ENCODE data around the gene AGPAT1. TPM values are rescaled to one million over a fixed set of nuclear protein-coding genes. Genes with fewer than 3 reads are reported as not detected.

Gene AGPAT1
- total RNA-seq, 2 experiments from 2014 or later, result 13.2 to 13.3 TPM

DNA sequence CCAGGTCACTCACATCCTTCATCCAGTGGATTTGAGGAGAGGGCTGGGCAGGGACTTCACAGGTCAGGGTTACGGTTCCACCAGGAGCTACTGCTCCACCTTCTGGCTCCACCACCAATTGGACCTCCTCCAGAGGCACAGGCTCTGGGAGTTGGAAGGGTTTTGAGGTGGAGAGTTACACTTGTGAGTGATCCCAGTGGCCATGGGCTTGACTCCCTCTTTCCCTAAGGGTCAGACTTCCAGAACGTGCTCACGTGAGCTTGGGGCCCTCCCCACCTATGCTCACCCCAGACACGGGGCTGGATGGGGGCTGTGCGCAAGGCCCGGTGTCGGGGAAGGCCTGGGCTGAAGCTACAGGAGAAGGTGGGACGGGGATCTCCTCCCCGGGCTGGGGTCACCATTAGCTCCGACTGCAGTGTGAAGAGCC is 6.7 kb upstream of the AGPAT1 start:
- Mint-ChIP-seq H3K4me1 (ENCODE audit: low read depth) (peaks cover 48% of the 10 kb centered on the region), H3K4me3 (no peak overlapping the region), H3K36me3 (ENCODE audit: low read depth) (peaks cover 81% of the 10 kb centered on the region), H3K9me3 (no peaks in the 10 kb centered on the region), H3K27me3 (no peaks in the 10 kb centered on the region), H3K27ac (peak overlapping the region; percentile 44)
- TF ChIP-seq, protein P1, sequence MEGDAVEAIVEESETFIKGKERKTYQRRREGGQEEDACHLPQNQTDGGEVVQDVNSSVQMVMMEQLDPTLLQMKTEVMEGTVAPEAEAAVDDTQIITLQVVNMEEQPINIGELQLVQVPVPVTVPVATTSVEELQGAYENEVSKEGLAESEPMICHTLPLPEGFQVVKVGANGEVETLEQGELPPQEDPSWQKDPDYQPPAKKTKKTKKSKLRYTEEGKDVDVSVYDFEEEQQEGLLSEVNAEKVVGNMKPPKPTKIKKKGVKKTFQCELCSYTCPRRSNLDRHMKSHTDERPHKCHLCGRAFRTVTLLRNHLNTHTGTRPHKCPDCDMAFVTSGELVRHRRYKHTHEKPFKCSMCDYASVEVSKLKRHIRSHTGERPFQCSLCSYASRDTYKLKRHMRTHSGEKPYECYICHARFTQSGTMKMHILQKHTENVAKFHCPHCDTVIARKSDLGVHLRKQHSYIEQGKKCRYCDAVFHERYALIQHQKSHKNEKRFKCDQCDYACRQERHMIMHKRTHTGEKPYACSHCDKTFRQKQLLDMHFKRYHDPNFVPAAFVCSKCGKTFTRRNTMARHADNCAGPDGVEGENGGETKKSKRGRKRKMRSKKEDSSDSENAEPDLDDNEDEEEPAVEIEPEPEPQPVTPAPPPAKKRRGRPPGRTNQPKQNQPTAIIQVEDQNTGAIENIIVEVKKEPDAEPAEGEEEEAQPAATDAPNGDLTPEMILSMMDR (IDR thresholded peaks at IDR 0.05), result no peak
- ATAC-seq (ENCODE audit: poor library complexity) (no peak), DNase-seq (no peak)
- Histone ChIP-seq H3K27me3 (ENCODE audit: control insufficient read depth in 1 of 2, insufficient read depth in 2 of 2, low read length in 2 of 2) (no peaks in the 10 kb centered on the region), H3K4me3 (ENCODE audit: low read length) (no peak overlapping the region), H3K9me3 (ENCODE audit: control insufficient read depth in 1 of 2, insufficient read depth in 1 of 2, low read length in 2 of 2) (no peaks in the 10 kb centered on the region), H3K27ac (ENCODE audit: low read depth in 1 of 2, low read length in 2 of 2) (no peak overlapping the region), H3K36me3 (ENCODE audit: insufficient read depth, low read length) (peaks cover 62% of the 10 kb centered on the region), H3K4me1 (ENCODE audit: insufficient read depth, low read length) (peaks cover 61% of the 10 kb centered on the region)
- ChIA-PET CTCF (no interaction called here), POLR2A (interaction anchor here (8.1 kb wide), 1 partner anchor 10 kb away, joined by 242 read pairs; the partner anchor contains the start of genes GPSM3 and PBX2)
- intact Hi-C loops (cut with DNase I, micrococcal nuclease), result no loop called here

- peaks cover 61% of the 10 kb centered on the region for H3K4me1 ChIP-seq (ENCODE audit: insufficient read depth, low read length)
- ChIA-PET CTCF (interaction anchor here (1.2 kb wide), 1 partner anchor 13 kb away, joined by 3 read pairs; no protein-coding TSS in a partner anchor), POLR2A (interaction anchor here (0.6 to 8.1 kb wide), 2 partner anchors 11 to 52 kb away, joined by 3 to 242 read pairs; partner anchors contain the start of genes FKBPL, GPSM3 and PBX2)
- DNase-seq, result peak in 1 of 14 experiments; percentile 1
- intact Hi-C loops (cut with DNase I, micrococcal nuclease), result no loop called here
- Mint-ChIP-seq H3K9me3 (no peaks in the 10 kb centered on the region), H3K36me3 (ENCODE audit: low read depth) (peaks cover 78% of the 10 kb centered on the region), H3K27ac (no peak overlapping the region), H3K27me3 (no peaks in the 10 kb centered on the region), H3K4me1 (ENCODE audit: low read depth) (peaks cover 48% of the 10 kb centered on the region), H3K4me3 (no peak overlapping the region)
- no peak overlapping the region for H3K27ac ChIP-seq (ENCODE audit: low read depth in 1 of 2, low read length in 2 of 2)
- no peak overlapping the region for H3K4me3 ChIP-seq (ENCODE audit: low read length)
- TF ChIP-seq, protein P1 (IDR thresholded peaks at IDR 0.05), result no peak
- no peaks in the 10 kb centered on the region for H3K9me3 ChIP-seq (ENCODE audit: control insufficient read depth in 1 of 2, insufficient read depth in 1 of 2, low read length in 2 of 2)
- ATAC-seq (ENCODE audit: poor library complexity), result no peak
- no peaks in the 10 kb centered on the region for H3K27me3 ChIP-seq (ENCODE audit: control insufficient read depth in 1 of 2, insufficient read depth in 2 of 2, low read length in 2 of 2)
- H3K36me3 ChIP-seq (ENCODE audit: insufficient read depth, low read length), result peaks cover 56% of the 10 kb centered on the region
These were observed 6.1 kb upstream of the AGPAT1 start for GRCh38 chr6:32181915-32182529.

- Histone ChIP-seq H3K4me3 (ENCODE audit: low read length) (no peak overlapping the region), H3K4me1 (ENCODE audit: insufficient read depth, low read length) (peaks cover 61% of the 10 kb centered on the region), H3K36me3 (ENCODE audit: insufficient read depth, low read length) (peaks cover 48% of the 10 kb centered on the region), H3K27me3 (ENCODE audit: control insufficient read depth in 1 of 2, insufficient read depth in 2 of 2, low read length in 2 of 2) (no peaks in the 10 kb centered on the region), H3K27ac (ENCODE audit: low read depth in 1 of 2, low read length in 2 of 2) (no peak overlapping the region), H3K9me3 (ENCODE audit: control insufficient read depth in 1 of 2, insufficient read depth in 1 of 2, low read length in 2 of 2) (no peaks in the 10 kb centered on the region)
- ChIA-PET CTCF (interaction anchor here (1.2 kb wide), 1 partner anchor 14 kb away, joined by 3 read pairs; no protein-coding TSS in a partner anchor), POLR2A (interaction anchor here (8.1 kb wide), 1 partner anchor 12 kb away, joined by 242 read pairs; the partner anchor contains the start of genes GPSM3 and PBX2)
- TF ChIP-seq, protein P1 (IDR thresholded peaks at IDR 0.05), result no peak
- Mint-ChIP-seq H3K4me1 (ENCODE audit: low read depth) (peaks cover 48% of the 10 kb centered on the region), H3K4me3 (no peak overlapping the region), H3K27me3 (no peaks in the 10 kb centered on the region), H3K9me3 (no peaks in the 10 kb centered on the region), H3K27ac (no peak overlapping the region), H3K36me3 (ENCODE audit: low read depth) (peaks cover 70% of the 10 kb centered on the region)
- ATAC-seq (ENCODE audit: poor library complexity), result no peak
- intact Hi-C loops (cut with DNase I, micrococcal nuclease), result no loop called here
- peak in 1 of 14 experiments; percentile 1 for DNase-seq
These were observed 5.3 kb upstream of the AGPAT1 start for GRCh38 chr6:32181148-32181702.

Data from CD4-positive, alpha-beta T cell (primary cell).